ENCODE results near the gene DRC7.

DNA sequence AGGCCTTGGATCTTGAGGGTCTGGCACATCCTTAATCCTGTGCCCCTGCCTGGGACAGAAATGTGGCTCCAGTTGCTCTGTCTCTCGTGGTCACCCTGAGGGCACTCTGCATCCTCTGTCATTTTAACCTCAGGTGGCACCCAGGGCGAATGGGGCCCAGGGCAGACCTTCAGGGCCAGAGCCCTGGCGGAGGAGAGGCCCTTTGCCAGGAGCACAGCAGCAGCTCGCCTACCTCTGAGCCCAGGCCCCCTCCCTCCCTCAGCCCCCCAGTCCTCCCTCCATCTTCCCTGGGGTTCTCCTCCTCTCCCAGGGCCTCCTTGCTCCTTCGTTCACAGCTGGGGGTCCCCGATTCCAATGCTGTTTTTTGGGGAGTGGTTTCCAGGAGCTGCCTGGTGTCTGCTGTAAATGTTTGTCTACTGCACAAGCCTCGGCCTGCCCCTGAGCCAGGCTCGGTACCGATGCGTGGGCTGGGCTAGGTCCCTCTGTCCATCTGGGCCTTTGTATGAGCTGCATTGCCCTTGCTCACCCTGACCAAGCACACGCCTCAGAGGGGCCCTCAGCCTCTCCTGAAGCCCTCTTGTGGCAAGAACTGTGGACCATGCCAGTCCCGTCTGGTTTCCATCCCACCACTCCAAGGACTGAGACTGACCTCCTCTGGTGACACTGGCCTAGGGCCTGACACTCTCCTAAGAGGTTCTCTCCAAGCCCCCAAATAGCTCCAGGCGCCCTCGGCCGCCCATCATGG, 30.5 kb upstream of the DRC7 start:
- TF ChIP-seq, protein P1, sequence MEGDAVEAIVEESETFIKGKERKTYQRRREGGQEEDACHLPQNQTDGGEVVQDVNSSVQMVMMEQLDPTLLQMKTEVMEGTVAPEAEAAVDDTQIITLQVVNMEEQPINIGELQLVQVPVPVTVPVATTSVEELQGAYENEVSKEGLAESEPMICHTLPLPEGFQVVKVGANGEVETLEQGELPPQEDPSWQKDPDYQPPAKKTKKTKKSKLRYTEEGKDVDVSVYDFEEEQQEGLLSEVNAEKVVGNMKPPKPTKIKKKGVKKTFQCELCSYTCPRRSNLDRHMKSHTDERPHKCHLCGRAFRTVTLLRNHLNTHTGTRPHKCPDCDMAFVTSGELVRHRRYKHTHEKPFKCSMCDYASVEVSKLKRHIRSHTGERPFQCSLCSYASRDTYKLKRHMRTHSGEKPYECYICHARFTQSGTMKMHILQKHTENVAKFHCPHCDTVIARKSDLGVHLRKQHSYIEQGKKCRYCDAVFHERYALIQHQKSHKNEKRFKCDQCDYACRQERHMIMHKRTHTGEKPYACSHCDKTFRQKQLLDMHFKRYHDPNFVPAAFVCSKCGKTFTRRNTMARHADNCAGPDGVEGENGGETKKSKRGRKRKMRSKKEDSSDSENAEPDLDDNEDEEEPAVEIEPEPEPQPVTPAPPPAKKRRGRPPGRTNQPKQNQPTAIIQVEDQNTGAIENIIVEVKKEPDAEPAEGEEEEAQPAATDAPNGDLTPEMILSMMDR (IDR thresholded peaks at IDR 0.05), result no peak
- TF ChIP-seq POLR2A (IDR thresholded peaks at IDR 0.05), result no peak

All from esophagus squamous epithelium (tissue), 4 donors.